ENCODE data around the gene BMPR2. TPM values are rescaled to one million over a fixed set of nuclear protein-coding genes. Genes with fewer than 3 reads are reported as not detected.
"Not testable (repeated sequence)": the region's sequence is repeated elsewhere in the genome, so short reads cannot be mapped to it uniquely, and the experiment has no call there.

BMPR2 gene
- total and polyA plus RNA-seq, 2 donors (not counting 1 experiment from before 2014, with no cell fraction given): 3.1 to 24.6 TPM

- intact Hi-C loops (cut with micrococcal nuclease): loop anchor here (10.0 kb wide), 1 partner anchor 1237 kb away; no protein-coding TSS in a partner anchor
- no peak overlapping the region for H3K4me3 Mint-ChIP-seq
- Histone ChIP-seq H4K20me1 (ENCODE audit: control insufficient read depth, insufficient read depth, low read length, poor library complexity, severe bottlenecking) (no peaks in the 10 kb centered on the region), H2AFZ (ENCODE audit: insufficient read depth, low read depth, low read length, poor library complexity, severe bottlenecking) (no peak overlapping the region), H3K4me2 (replicated peaks; ENCODE audit: low read depth, low read length, poor library complexity, severe bottlenecking) (no peak overlapping the region), H3K36me3 (replicated peaks in 1 of 2; ENCODE audit: control extremely low read depth in 1 of 2, control insufficient read depth in 1 of 2, extremely low read depth in 1 of 2, insufficient read depth in 2 of 2, low read length in 1 of 2) (no peaks in the 10 kb centered on the region), H3K4me3 (ENCODE audit: control extremely low read depth in 1 of 5, extremely low read depth in 1 of 5, insufficient read depth in 1 of 5, low read depth in 2 of 5, low read length in 4 of 5) (no peak overlapping the region), H3K27me3 (replicated peaks in 1 of 4; ENCODE audit: control extremely low read depth in 1 of 4, control insufficient read depth in 3 of 4, insufficient read depth in 4 of 4, low read length in 3 of 4) (no peaks in the 10 kb centered on the region), H3K9ac (ENCODE audit: low read length) (no peak overlapping the region), H3K4me1 (ENCODE audit: control insufficient read depth in 2 of 2, insufficient read depth in 2 of 2, low read length in 2 of 2) (no peaks in the 10 kb centered on the region), H3K9me3 (ENCODE audit: control extremely low read depth in 1 of 3, control insufficient read depth in 2 of 3, insufficient read depth in 1 of 3, low read length in 2 of 3) (peaks cover 0 to 9% (median 0%) of the 10 kb centered on the region in 3 donors), H3K27ac (ENCODE audit: low read length in 2 of 2) (no peak overlapping the region), H3K79me2 (ENCODE audit: control insufficient read depth, insufficient read depth, low read length) (no peaks in the 10 kb centered on the region)
- no peak overlapping the region for H3K27ac Mint-ChIP-seq
- WGBS (ENCODE audit: insufficient coverage): 85% methylated on average over 4 of the region's 10 CpGs
- POLR2A ChIA-PET: no interaction called here
- ATAC-seq (ENCODE audit: low read depth) (no peak), DNase-seq (no peak)
- H3K9me3 Mint-ChIP-seq (ENCODE audit: insufficient read depth): no peaks in the 10 kb centered on the region
- TF ChIP-seq CTCF (IDR thresholded peaks at IDR 0.05) (no peak), EZH2 (IDR thresholded peaks at IDR 0.05; ENCODE audit: borderline replicate concordance, insufficient read depth, low read depth, low read length, poor library complexity, severe bottlenecking) (no peak)
- H3K4me1 Mint-ChIP-seq: no peaks in the 10 kb centered on the region
- CTCF ChIA-PET: no interaction called here
- no peaks in the 10 kb centered on the region for H3K27me3 Mint-ChIP-seq
Measured at GRCh38 chr2:202577250-202578183, 201.4 kb downstream of the BMPR2 start.

GRCh38 chr2:202582846-202583245 is 206.7 kb downstream of the BMPR2 start:
- ATAC-seq (ENCODE audit: low read depth); POLR2A ChIA-PET: not testable (repeated sequence)
- CTCF ChIA-PET: interaction anchor here (0.7 to 1.5 kb wide), 3 partner anchors 9 to 627 kb away, joined by 3 to 6 read pairs (median 4); no protein-coding TSS in a partner anchor

More at GRCh38 chr2:202582846-202583245, 206.7 kb downstream of the BMPR2 start:
- intact Hi-C loops (cut with micrococcal nuclease); H2AFZ ChIP-seq (ENCODE audit: insufficient read depth, low read depth, low read length, poor library complexity, severe bottlenecking); H3K4me1 ChIP-seq (ENCODE audit: control insufficient read depth in 2 of 2, insufficient read depth in 2 of 2, low read length in 2 of 2); H3K9ac ChIP-seq (ENCODE audit: low read length); DNase-seq; H3K27me3 ChIP-seq (replicated peaks in 1 of 4; ENCODE audit: control extremely low read depth in 1 of 4, control insufficient read depth in 3 of 4, insufficient read depth in 4 of 4, low read length in 3 of 4); H3K27ac ChIP-seq (ENCODE audit: low read length in 2 of 2); H3K27ac Mint-ChIP-seq; H4K20me1 ChIP-seq (ENCODE audit: control insufficient read depth, insufficient read depth, low read length, poor library complexity, severe bottlenecking); H3K9me3 ChIP-seq (ENCODE audit: control extremely low read depth in 1 of 3, control insufficient read depth in 2 of 3, insufficient read depth in 1 of 3, low read length in 2 of 3); H3K4me2 ChIP-seq (replicated peaks; ENCODE audit: low read depth, low read length, poor library complexity, severe bottlenecking); H3K4me3 ChIP-seq (ENCODE audit: control extremely low read depth in 1 of 5, extremely low read depth in 1 of 5, insufficient read depth in 1 of 5, low read depth in 2 of 5, low read length in 4 of 5); H3K27me3 Mint-ChIP-seq; H3K4me3 Mint-ChIP-seq; H3K36me3 ChIP-seq (replicated peaks in 1 of 2; ENCODE audit: control extremely low read depth in 1 of 2, control insufficient read depth in 1 of 2, extremely low read depth in 1 of 2, insufficient read depth in 2 of 2, low read length in 1 of 2); H3K9me3 Mint-ChIP-seq (ENCODE audit: insufficient read depth); H3K4me1 Mint-ChIP-seq; H3K79me2 ChIP-seq (ENCODE audit: control insufficient read depth, insufficient read depth, low read length): not testable (repeated sequence)
- no CpG with 5 or more reads among the region's 7 CpGs for WGBS (ENCODE audit: insufficient coverage)
